ENCODE results near the gene SEMA5A.

Gene SEMA5A

GRCh38 chr5:9182899-9183695 lies 362.8 kb downstream of the SEMA5A start:
- Histone ChIP-seq H3K27ac (ENCODE audit: low read depth, low read length) (no peak overlapping the region), H3K4me3 (ENCODE audit: low read depth in 1 of 2, low read length in 2 of 2) (no peak overlapping the region), H3K9ac (ENCODE audit: low read depth in 1 of 2, low read length in 2 of 2) (no peak overlapping the region), H3K27me3 (ENCODE audit: control insufficient read depth in 1 of 2, insufficient read depth in 2 of 2, low read length in 2 of 2) (no peaks in the 10 kb centered on the region), H3K9me3 (ENCODE audit: control insufficient read depth in 1 of 2, low read length in 2 of 2) (no peaks in the 10 kb centered on the region), H3K4me1 (ENCODE audit: control insufficient read depth in 1 of 2, insufficient read depth in 2 of 2, low read length in 2 of 2) (no peaks in the 10 kb centered on the region), H3K36me3 (ENCODE audit: control insufficient read depth in 1 of 2, insufficient read depth in 2 of 2, low read length in 2 of 2) (no peaks in the 10 kb centered on the region)

GRCh38 chr5:9176641-9177040 lies 369.2 kb downstream of the SEMA5A start:
- Histone ChIP-seq H3K9ac (ENCODE audit: low read depth in 1 of 2, low read length in 2 of 2) (no peak overlapping the region), H3K27me3 (ENCODE audit: control insufficient read depth in 1 of 2, insufficient read depth in 2 of 2, low read length in 2 of 2) (no peaks in the 10 kb centered on the region), H3K4me1 (ENCODE audit: control insufficient read depth in 1 of 2, insufficient read depth in 2 of 2, low read length in 2 of 2) (no peaks in the 10 kb centered on the region), H3K4me3 (ENCODE audit: low read depth in 1 of 2, low read length in 2 of 2) (no peak overlapping the region), H3K36me3 (ENCODE audit: control insufficient read depth in 1 of 2, insufficient read depth in 2 of 2, low read length in 2 of 2) (no peaks in the 10 kb centered on the region), H3K9me3 (ENCODE audit: control insufficient read depth in 1 of 2, low read length in 2 of 2) (peaks cover 0 to 3% of the 10 kb centered on the region in 2 donors), H3K27ac (ENCODE audit: low read depth, low read length) (no peak overlapping the region)

- H3K4me1 ChIP-seq (ENCODE audit: control insufficient read depth in 1 of 2, insufficient read depth in 2 of 2, low read length in 2 of 2): peaks cover 0 to 3% of the 10 kb centered on the region in 2 donors
- no peak overlapping the region for H3K4me3 ChIP-seq (ENCODE audit: low read depth in 1 of 2, low read length in 2 of 2)
- H3K27ac ChIP-seq (ENCODE audit: low read depth, low read length): no peak overlapping the region
- H3K36me3 ChIP-seq (ENCODE audit: control insufficient read depth in 1 of 2, insufficient read depth in 2 of 2, low read length in 2 of 2): no peaks in the 10 kb centered on the region
- peaks cover 0 to 3% of the 10 kb centered on the region in 2 donors for H3K9me3 ChIP-seq (ENCODE audit: control insufficient read depth in 1 of 2, low read length in 2 of 2)
- no peak overlapping the region for H3K9ac ChIP-seq (ENCODE audit: low read depth in 1 of 2, low read length in 2 of 2)
- H3K27me3 ChIP-seq (ENCODE audit: control insufficient read depth in 1 of 2, insufficient read depth in 2 of 2, low read length in 2 of 2): no peaks in the 10 kb centered on the region
Observed at GRCh38 chr5:9174446-9174845, 371.4 kb downstream of the SEMA5A start.

- Histone ChIP-seq H3K9ac (ENCODE audit: low read depth in 1 of 2, low read length in 2 of 2) (no peak overlapping the region), H3K4me3 (ENCODE audit: low read depth in 1 of 2, low read length in 2 of 2) (no peak overlapping the region), H3K36me3 (ENCODE audit: control insufficient read depth in 1 of 2, insufficient read depth in 2 of 2, low read length in 2 of 2) (no peaks in the 10 kb centered on the region), H3K4me1 (ENCODE audit: control insufficient read depth in 1 of 2, insufficient read depth in 2 of 2, low read length in 2 of 2) (peaks cover 0 to 11% of the 10 kb centered on the region in 2 donors), H3K27me3 (ENCODE audit: control insufficient read depth in 1 of 2, insufficient read depth in 2 of 2, low read length in 2 of 2) (no peaks in the 10 kb centered on the region), H3K27ac (ENCODE audit: low read depth, low read length) (no peak overlapping the region), H3K9me3 (ENCODE audit: control insufficient read depth in 1 of 2, low read length in 2 of 2) (peaks cover 0 to 3% of the 10 kb centered on the region in 2 donors)
Observed at GRCh38 chr5:9173281-9174048, 372.4 kb downstream of the SEMA5A start.

GRCh38 chr5:9170026-9170425 lies 375.8 kb downstream of the SEMA5A start:
- no peak overlapping the region for H3K9ac ChIP-seq (ENCODE audit: low read depth in 1 of 2, low read length in 2 of 2)
- no peak overlapping the region for H3K27ac ChIP-seq (ENCODE audit: low read depth, low read length)
- H3K4me1 ChIP-seq (ENCODE audit: control insufficient read depth in 1 of 2, insufficient read depth in 2 of 2, low read length in 2 of 2): peaks cover 0 to 11% of the 10 kb centered on the region in 2 donors
- no peaks in the 10 kb centered on the region for H3K27me3 ChIP-seq (ENCODE audit: control insufficient read depth in 1 of 2, insufficient read depth in 2 of 2, low read length in 2 of 2)
- no peak overlapping the region for H3K4me3 ChIP-seq (ENCODE audit: low read depth in 1 of 2, low read length in 2 of 2)
- no peaks in the 10 kb centered on the region for H3K9me3 ChIP-seq (ENCODE audit: control insufficient read depth in 1 of 2, low read length in 2 of 2)
- no peaks in the 10 kb centered on the region for H3K36me3 ChIP-seq (ENCODE audit: control insufficient read depth in 1 of 2, insufficient read depth in 2 of 2, low read length in 2 of 2)

- no peaks in the 10 kb centered on the region for H3K9me3 ChIP-seq (ENCODE audit: control insufficient read depth in 1 of 2, low read length in 2 of 2)
- H3K27ac ChIP-seq (ENCODE audit: low read depth, low read length): no peak overlapping the region
- no peak overlapping the region for H3K4me3 ChIP-seq (ENCODE audit: low read depth in 1 of 2, low read length in 2 of 2)
- H3K9ac ChIP-seq (ENCODE audit: low read depth in 1 of 2, low read length in 2 of 2): no peak overlapping the region
- H3K27me3 ChIP-seq (ENCODE audit: control insufficient read depth in 1 of 2, insufficient read depth in 2 of 2, low read length in 2 of 2): no peaks in the 10 kb centered on the region
- peaks cover 0 to 11% of the 10 kb centered on the region in 2 donors for H3K4me1 ChIP-seq (ENCODE audit: control insufficient read depth in 1 of 2, insufficient read depth in 2 of 2, low read length in 2 of 2)
- no peaks in the 10 kb centered on the region for H3K36me3 ChIP-seq (ENCODE audit: control insufficient read depth in 1 of 2, insufficient read depth in 2 of 2, low read length in 2 of 2)
Observed at GRCh38 chr5:9169557-9169902, 376.3 kb downstream of the SEMA5A start.

- Histone ChIP-seq H3K27me3 (ENCODE audit: control insufficient read depth in 1 of 2, insufficient read depth in 2 of 2, low read length in 2 of 2) (no peaks in the 10 kb centered on the region), H3K9ac (ENCODE audit: low read depth in 1 of 2, low read length in 2 of 2) (no peak overlapping the region), H3K4me3 (ENCODE audit: low read depth in 1 of 2, low read length in 2 of 2) (no peak overlapping the region), H3K4me1 (ENCODE audit: control insufficient read depth in 1 of 2, insufficient read depth in 2 of 2, low read length in 2 of 2) (peaks cover 0 to 11% of the 10 kb centered on the region in 2 donors), H3K27ac (ENCODE audit: low read depth, low read length) (no peak overlapping the region), H3K36me3 (ENCODE audit: control insufficient read depth in 1 of 2, insufficient read depth in 2 of 2, low read length in 2 of 2) (no peaks in the 10 kb centered on the region), H3K9me3 (ENCODE audit: control insufficient read depth in 1 of 2, low read length in 2 of 2) (no peaks in the 10 kb centered on the region)
Observed at GRCh38 chr5:9168791-9169556, 376.9 kb downstream of the SEMA5A start.

GRCh38 chr5:9166202-9167112 lies 379.4 kb downstream of the SEMA5A start:
- H3K9me3 ChIP-seq (ENCODE audit: control insufficient read depth in 1 of 2, low read length in 2 of 2): no peaks in the 10 kb centered on the region
- H3K27me3 ChIP-seq (ENCODE audit: control insufficient read depth in 1 of 2, insufficient read depth in 2 of 2, low read length in 2 of 2): no peaks in the 10 kb centered on the region
- H3K4me1 ChIP-seq (ENCODE audit: control insufficient read depth in 1 of 2, insufficient read depth in 2 of 2, low read length in 2 of 2): peaks cover 0 to 11% of the 10 kb centered on the region in 2 donors
- no peak overlapping the region for H3K27ac ChIP-seq (ENCODE audit: low read depth, low read length)
- H3K36me3 ChIP-seq (ENCODE audit: control insufficient read depth in 1 of 2, insufficient read depth in 2 of 2, low read length in 2 of 2): no peaks in the 10 kb centered on the region
- H3K4me3 ChIP-seq (ENCODE audit: low read depth in 1 of 2, low read length in 2 of 2): no peak overlapping the region
- no peak overlapping the region for H3K9ac ChIP-seq (ENCODE audit: low read depth in 1 of 2, low read length in 2 of 2)

GRCh38 chr5:9165546-9165945 lies 380.3 kb downstream of the SEMA5A start:
- no peaks in the 10 kb centered on the region for H3K9me3 ChIP-seq (ENCODE audit: control insufficient read depth in 1 of 2, low read length in 2 of 2)
- no peaks in the 10 kb centered on the region for H3K27me3 ChIP-seq (ENCODE audit: control insufficient read depth in 1 of 2, insufficient read depth in 2 of 2, low read length in 2 of 2)
- no peak overlapping the region for H3K4me3 ChIP-seq (ENCODE audit: low read depth in 1 of 2, low read length in 2 of 2)
- peaks cover 0 to 11% of the 10 kb centered on the region in 2 donors for H3K4me1 ChIP-seq (ENCODE audit: control insufficient read depth in 1 of 2, insufficient read depth in 2 of 2, low read length in 2 of 2)
- no peak overlapping the region for H3K9ac ChIP-seq (ENCODE audit: low read depth in 1 of 2, low read length in 2 of 2)
- no peaks in the 10 kb centered on the region for H3K36me3 ChIP-seq (ENCODE audit: control insufficient read depth in 1 of 2, insufficient read depth in 2 of 2, low read length in 2 of 2)
- no peak overlapping the region for H3K27ac ChIP-seq (ENCODE audit: low read depth, low read length)
